GM12891 (cell line): ENCODE measurements around the gene PPP4C. TPM values are rescaled to one million over a fixed set of nuclear protein-coding genes. Genes with fewer than 3 reads are reported as not detected.

Experiments
- DNase-seq: peaks from one replicate; pipeline ENCODE4 v3.0.0; 2011; ENCODE audit warnings: low spot score; ENCODE audit not compliant: insufficient read length
- FAIRE-seq: peaks from 2 replicates; lab custom pipeline; 2011; peaks lifted over from hg19 to GRCh38; lab: Jason Lieb, UNC
- PAX5 ChIP-seq: IDR thresholded peaks from 2 replicates; pipeline ENCODE4 v1.6.1; 2011; ENCODE audit warnings: low read length, moderate library complexity, mild to moderate bottlenecking; ENCODE audit not compliant: insufficient read depth, severe bottlenecking
- POLR2A ChIP-seq: IDR thresholded peaks from 2 replicates; pipeline ENCODE4 v1.6.1; 2011; ENCODE audit warnings: low read depth, low read length, control low read depth
- POLR2AphosphoS5 ChIP-seq: IDR thresholded peaks from 2 replicates; pipeline ENCODE4 v1.6.1; 2011; ENCODE audit warnings: low read depth, low read length, control low read depth
- POU2F2 ChIP-seq: IDR thresholded peaks from 2 replicates; pipeline ENCODE4 v1.6.1; 2011; ENCODE audit warnings: low read depth, mild to moderate bottlenecking, control low read depth, low read length, moderate library complexity
- SPI1 ChIP-seq: IDR thresholded peaks from 2 replicates; pipeline ENCODE4 v1.6.1; 2011; ENCODE audit warnings: low read depth, low read length, control low read depth
- TAF1 ChIP-seq: IDR thresholded peaks from 2 replicates; pipeline ENCODE4 v1.6.1; 2011; ENCODE audit warnings: low read depth, low read length, control low read depth
- polyA plus RNA-seq: library from polyadenylated mRNA; unstranded; fragments of >200 nt; gene quantifications from one replicate; pipeline ENCODE4 v1.2.1, GENCODE V29; 2012; ENCODE audit warnings: low read depth, missing spikeins, inconsistent platforms; ENCODE audit not compliant: missing spikeins

PPP4C gene
- polyA plus RNA-seq = 99.6 TPM

GRCh38 chr16:30075503-30076275 lies at the start of gene PPP4C:
Gene PPP4C (plus strand): TSS chr16:30075994. CDS start chr16:30076378, 384 bp downstream.
- FAIRE-seq (peak; percentile 83), DNase-seq (peak; percentile 98)
- peak; percentile 85 for TF ChIP-seq POLR2AphosphoS5
- TF ChIP-seq POLR2A = peak; percentile 88
- TF ChIP-seq POU2F2 = peak; percentile 63; the same call in 1 of the 2 replicates
- TF ChIP-seq PAX5 = no peak
- peak; percentile 75 for TF ChIP-seq TAF1
- peak; percentile 35 for TF ChIP-seq SPI1

GRCh38 chr16:30026449-30026848 lies 49.3 kb upstream of the PPP4C start:
- no peak for DNase-seq
- TF ChIP-seq POU2F2 (no peak), POLR2A (no peak), PAX5 (no peak), SPI1 (no peak), TAF1 (no peak), POLR2AphosphoS5 (no peak)
- no peak for FAIRE-seq

DNA sequence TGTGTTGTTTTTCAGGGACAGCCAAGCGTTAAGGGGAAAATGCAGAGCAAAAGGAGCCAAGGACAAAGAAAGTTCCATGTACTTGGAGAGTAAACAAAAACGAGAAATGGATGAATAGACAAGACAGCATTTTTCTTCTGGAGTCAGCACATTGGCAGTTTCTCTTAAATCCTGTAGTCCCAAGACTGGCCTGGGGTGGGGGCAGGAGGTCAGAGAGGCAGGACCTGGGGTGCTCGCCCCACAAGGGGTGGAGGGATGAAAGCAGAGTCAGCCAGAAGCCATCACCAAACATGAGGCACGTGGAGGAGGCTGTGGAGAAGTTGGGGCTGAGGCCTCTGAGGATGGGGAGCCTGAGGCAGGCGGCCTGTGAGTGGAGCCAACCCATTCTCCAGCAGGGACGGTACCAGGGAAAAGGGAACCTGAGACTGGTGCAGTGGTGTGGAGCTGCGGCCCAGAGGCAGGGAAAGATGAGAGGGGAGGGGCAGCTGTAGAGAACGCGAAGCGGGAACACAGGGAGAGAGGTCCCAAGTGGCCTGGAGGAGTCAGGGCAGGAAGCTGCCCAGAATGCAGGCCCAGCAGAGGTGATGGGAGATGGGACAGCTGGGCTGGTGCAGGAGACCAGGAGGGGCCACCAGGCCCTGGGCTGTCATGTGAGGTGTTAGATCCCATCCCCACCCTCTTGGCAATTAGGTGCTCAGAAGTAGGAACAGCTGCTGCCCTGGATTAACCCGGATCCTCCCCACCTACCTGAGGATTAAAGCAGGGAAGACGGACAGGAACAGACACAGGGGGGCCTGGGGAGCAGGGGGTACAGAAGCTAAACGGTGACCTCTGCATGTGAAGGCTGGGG lies 48.0 kb upstream of the PPP4C start:
- no peak for TF ChIP-seq POLR2AphosphoS5
- no peak for TF ChIP-seq SPI1
- no peak for TF ChIP-seq POLR2A
- no peak for TF ChIP-seq PAX5
- no peak for TF ChIP-seq POU2F2
- TF ChIP-seq TAF1 = no peak
- FAIRE-seq = no peak
- DNase-seq = no peak

DNA sequence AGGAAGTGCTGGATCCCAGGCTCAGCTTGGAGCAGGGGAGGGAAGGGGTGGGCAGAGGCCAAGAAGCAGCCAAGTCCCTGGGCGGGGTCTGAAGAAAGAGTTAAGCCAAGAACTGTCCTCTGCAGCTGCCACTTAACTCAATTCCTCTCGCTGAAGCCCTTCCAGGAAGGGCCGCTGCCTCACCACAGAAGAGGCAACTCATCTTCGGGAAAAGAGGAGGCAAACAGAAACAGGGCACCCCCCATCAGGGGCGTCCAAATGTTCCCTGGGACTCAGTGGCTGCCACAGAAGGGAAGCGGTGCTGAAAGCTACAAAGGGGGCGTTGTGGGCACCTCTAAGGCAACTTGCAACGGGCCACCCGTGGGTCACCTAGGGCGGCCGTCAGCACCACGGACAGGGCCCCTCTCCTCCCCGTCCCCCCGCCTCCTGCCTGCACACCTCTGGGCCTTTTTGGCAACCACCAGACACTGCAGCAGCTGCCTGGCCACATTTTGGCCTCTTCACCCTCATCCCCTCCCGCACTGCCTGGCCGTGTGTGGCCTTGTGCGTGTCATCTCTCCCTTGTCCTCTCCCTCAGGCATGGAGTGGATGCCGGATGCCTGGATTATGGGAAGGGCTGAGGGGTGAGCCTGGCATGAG lies 47.2 kb upstream of the PPP4C start:
- FAIRE-seq (no peak), DNase-seq (no peak)
- TF ChIP-seq POLR2A (no peak), POLR2AphosphoS5 (no peak), TAF1 (no peak), POU2F2 (no peak), SPI1 (no peak), PAX5 (no peak)

- FAIRE-seq (no peak), DNase-seq (no peak)
- TF ChIP-seq TAF1 (no peak), SPI1 (no peak), POLR2A (no peak), POU2F2 (no peak), POLR2AphosphoS5 (no peak), PAX5 (no peak)
Observed at GRCh38 chr16:30030011-30030685, 45.6 kb upstream of the PPP4C start.

DNA sequence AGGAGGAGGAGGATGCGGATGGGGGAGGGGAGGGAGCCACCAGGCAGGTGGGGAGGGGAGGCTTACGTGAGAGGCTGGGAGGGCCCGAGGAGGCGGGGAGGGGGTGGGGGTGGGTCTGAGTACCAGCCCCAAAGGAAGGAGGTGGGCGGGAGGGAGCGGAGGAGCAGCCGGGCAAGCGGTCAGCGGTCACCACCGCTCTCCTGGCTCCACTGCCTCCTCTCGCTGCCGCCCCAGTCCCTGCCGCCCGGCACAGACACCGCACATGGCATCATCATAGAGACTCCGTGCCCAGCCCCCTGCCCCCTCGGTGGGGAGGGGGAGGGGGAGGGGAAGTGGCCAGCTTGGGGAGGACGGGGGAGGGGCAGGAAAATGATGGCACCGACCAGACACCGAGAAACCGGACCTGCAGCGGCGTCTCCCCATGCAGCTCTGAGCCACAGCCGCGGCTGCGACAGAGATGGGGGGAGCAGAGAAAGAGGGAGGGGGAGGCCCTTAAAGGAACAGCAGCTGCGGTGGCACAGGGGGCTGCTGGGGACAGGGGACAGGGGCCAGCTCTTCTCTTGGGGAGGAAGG lies 44.9 kb upstream of the PPP4C start, which contains the start of gene TLCD3B:
Gene TLCD3B, minus strand, starts transcription at position 431 of the 573 bp plus-strand sequence. CDS start 744 bp downstream, outside the sequence.
- DNase-seq (no peak), FAIRE-seq (no peak)
- no peak for TF ChIP-seq POLR2A
- TF ChIP-seq PAX5 = no peak
- TF ChIP-seq SPI1 = no peak
- TF ChIP-seq POU2F2 = no peak
- TF ChIP-seq TAF1 = no peak
- no peak for TF ChIP-seq POLR2AphosphoS5

- DNase-seq (no peak), FAIRE-seq (no peak)
- TF ChIP-seq TAF1 (no peak), POLR2A (no peak), POU2F2 (no peak), PAX5 (no peak), SPI1 (no peak), POLR2AphosphoS5 (no peak)
Observed at GRCh38 chr16:30031477-30031918, 44.3 kb upstream of the PPP4C start.
